ENCODE measurements around the gene IRGC.

The IRGC gene

GRCh38 chr19:43755256-43755801 is 39.5 kb downstream of the IRGC start:
- Histone ChIP-seq H3K27ac (ENCODE audit: extremely low read depth, low read depth, low read length) (peak overlapping the region; percentile 100), H3K4me3 (ENCODE audit: low read depth, low read length) (peak overlapping the region; percentile 60), H3K9me3 (ENCODE audit: control insufficient read depth, insufficient read depth, low read depth, low read length) (no peaks in the 10 kb centered on the region), H3K36me3 (ENCODE audit: control insufficient read depth in 2 of 2, insufficient read depth in 1 of 2, low read length in 2 of 2) (peaks cover 21 to 30% of the 10 kb centered on the region in 2 experiments), H3K4me1 (ENCODE audit: control insufficient read depth, insufficient read depth, low read length) (peaks cover 33% of the 10 kb centered on the region)
- ChIA-PET CTCF (interaction anchor here (0.8 to 9.0 kb wide), 9 partner anchors 8 to 236 kb away, joined by 3 to 151 read pairs (median 6); no protein-coding TSS in a partner anchor), POLR2A (interaction anchor here (0.6 to 4.4 kb wide), 26 partner anchors 9 to 292 kb away, joined by 3 to 63 read pairs (median 5); partner anchors contain the start of genes IRGQ, PLAUR, XRCC1 and ZNF45)
- TF ChIP-seq BCL11A (tag by site-specific recombination; IDR thresholded peaks at IDR 0.05; ENCODE audit: low read depth) = peak; percentile 14; the same call in 1 of the 2 replicates
- TF ChIP-seq ZNF404 (tag by site-specific recombination; IDR thresholded peaks at IDR 0.05) = 0 out of 2 replicates have a peak, but pooled peaks have one; percentile 31
- TF ChIP-seq ZNF785 (tag by site-specific recombination; IDR thresholded peaks at IDR 0.05) = 0 out of 2 replicates have a peak, but pooled peaks have one; percentile 80
- TF ChIP-seq ZNF341 (tag by site-specific recombination; IDR thresholded peaks at IDR 0.05; ENCODE audit: low read depth) = peak; percentile 73
- TF ChIP-seq ZBTB44 (tag by site-specific recombination; IDR thresholded peaks at IDR 0.05) = no peak
- no peak for TF ChIP-seq ZNF692 (tag by site-specific recombination; IDR thresholded peaks at IDR 0.05)
- TF ChIP-seq KLF17 (tag by site-specific recombination; IDR thresholded peaks at IDR 0.05) = peak; percentile 14; the same call in 1 of the 2 replicates
- no peak for TF ChIP-seq ZSCAN18 (tag by site-specific recombination; IDR thresholded peaks at IDR 0.05)
- peak; percentile 36; the same call in 1 of the 2 replicates for TF ChIP-seq ZNF335 (tag by site-specific recombination; conservative IDR thresholded peaks at IDR 0.05)
- peak; percentile 27; the same call in 1 of the 2 replicates for TF ChIP-seq ZNF2 (tag by site-specific recombination; IDR thresholded peaks at IDR 0.05)
- TF ChIP-seq KLF16 (tag by site-specific recombination; IDR thresholded peaks at IDR 0.05) = 0 out of 2 replicates have a peak, but pooled peaks have one; percentile 15
- TF ChIP-seq CTCF (tag by site-specific recombination; IDR thresholded peaks at IDR 0.05) = peak; percentile 53
- no peak for TF ChIP-seq ZNF571 (tag by site-specific recombination; IDR thresholded peaks at IDR 0.05)
- no peak; the same call in 1 of the 2 replicates for TF ChIP-seq ZNF133 (tag by site-specific recombination; IDR thresholded peaks at IDR 0.05)
- no peak for TF ChIP-seq TRIM28 (IDR thresholded peaks at IDR 0.05; ENCODE audit: borderline replicate concordance, low read length)
- TF ChIP-seq ZNF274 (IDR thresholded peaks at IDR 0.05; ENCODE audit: low read length) = no peak
- no peak for TF ChIP-seq ZNF274 (tag by site-specific recombination; IDR thresholded peaks at IDR 0.05; ENCODE audit: borderline replicate concordance)
- TF ChIP-seq ZNF623 (tag by site-specific recombination; IDR thresholded peaks at IDR 0.05) = peak; percentile 35
- peak; percentile 3; the same call in 1 of the 2 replicates for TF ChIP-seq GFI1B (tag by site-specific recombination; IDR thresholded peaks at IDR 0.05)
- TF ChIP-seq ZFP69B (tag by site-specific recombination; IDR thresholded peaks at IDR 0.05) = 0 out of 2 replicates have a peak, but pooled peaks have one; percentile 16
- no peak for TF ChIP-seq GLIS1 (tag by site-specific recombination; IDR thresholded peaks at IDR 0.05)
- no peak for TF ChIP-seq ZBTB1 (tag by site-specific recombination; IDR thresholded peaks at IDR 0.05)
- peak; percentile 3; the same call in 1 of the 2 replicates for TF ChIP-seq ZBTB17 (tag by site-specific recombination; IDR thresholded peaks at IDR 0.05)
- no peak for TF ChIP-seq HOXA7 (CRISPR knock-in tag; IDR thresholded peaks at IDR 0.05; ENCODE audit: borderline replicate concordance)
- TF ChIP-seq MYNN (tag by site-specific recombination; IDR thresholded peaks at IDR 0.05; ENCODE audit: borderline replicate concordance) = no peak
- TF ChIP-seq ZNF791 (tag by site-specific recombination; IDR thresholded peaks at IDR 0.05) = 0 out of 2 replicates have a peak, but pooled peaks have one; percentile 4
- TF ChIP-seq ZNF223 (tag by site-specific recombination; IDR thresholded peaks at IDR 0.05) = no peak
- TF ChIP-seq ZNF792 (tag by site-specific recombination; IDR thresholded peaks at IDR 0.05) = peak; percentile 95
- TF ChIP-seq ZNF266 (tag by site-specific recombination; IDR thresholded peaks at IDR 0.05; ENCODE audit: low read depth) = no peak
- peak; percentile 87 for TF ChIP-seq ZBTB7A (tag by site-specific recombination; IDR thresholded peaks at IDR 0.05; ENCODE audit: low read depth)
- peak; percentile 35; the same call in 1 of the 2 replicates for TF ChIP-seq ZNF394 (tag by site-specific recombination; IDR thresholded peaks at IDR 0.05; ENCODE audit: borderline replicate concordance)
- TF ChIP-seq MZF1 (tag by site-specific recombination; IDR thresholded peaks at IDR 0.05; ENCODE audit: borderline replicate concordance) = 0 out of 2 replicates have a peak, but pooled peaks have one; percentile 3
